PFSK-1 (cell line): Measurements from ENCODE around the gene FAM131B.

Experiments used
- FOXP2 ChIP-seq: optimal IDR thresholded peaks from 2 replicates; pipeline ENCODE3; 2011; ENCODE audit warnings: borderline replicate concordance, control low read depth, inconsistent platforms; ENCODE audit not compliant: insufficient read depth; ENCODE audit errors: extremely low read length, extremely low read depth
- POLR2AphosphoS5 ChIP-seq: IDR thresholded peaks from 2 replicates; pipeline ENCODE4 v1.6.1; 2012; ENCODE audit warnings: low read depth, mild to moderate bottlenecking, control low read depth, low read length, moderate library complexity
- SIN3A ChIP-seq: IDR thresholded peaks from 2 replicates; pipeline ENCODE4 v1.6.1; 2012; ENCODE audit warnings: mild to moderate bottlenecking, low read length, moderate library complexity, borderline replicate concordance; ENCODE audit not compliant: insufficient read depth
- TAF1 ChIP-seq: IDR thresholded peaks from 2 replicates; pipeline ENCODE4 v1.6.1; 2012; ENCODE audit warnings: low read length, control low read depth, borderline replicate concordance; ENCODE audit not compliant: insufficient read depth
- TF ChIP-seq, protein P1 (sequence below), 2 experiments: IDR thresholded peaks; 2 replicates each; pipeline versions ENCODE4 v1.6.1 to v1.8.0; 2011 to 2012; ENCODE audit warnings: low read depth in 2 of 2, low read length in 2 of 2, control low read depth in 1 of 2, inconsistent platforms in 1 of 2, mild to moderate bottlenecking in 1 of 2, moderate library complexity in 1 of 2; ENCODE audit not compliant: insufficient read depth in 1 of 2

Gene FAM131B

DNA sequence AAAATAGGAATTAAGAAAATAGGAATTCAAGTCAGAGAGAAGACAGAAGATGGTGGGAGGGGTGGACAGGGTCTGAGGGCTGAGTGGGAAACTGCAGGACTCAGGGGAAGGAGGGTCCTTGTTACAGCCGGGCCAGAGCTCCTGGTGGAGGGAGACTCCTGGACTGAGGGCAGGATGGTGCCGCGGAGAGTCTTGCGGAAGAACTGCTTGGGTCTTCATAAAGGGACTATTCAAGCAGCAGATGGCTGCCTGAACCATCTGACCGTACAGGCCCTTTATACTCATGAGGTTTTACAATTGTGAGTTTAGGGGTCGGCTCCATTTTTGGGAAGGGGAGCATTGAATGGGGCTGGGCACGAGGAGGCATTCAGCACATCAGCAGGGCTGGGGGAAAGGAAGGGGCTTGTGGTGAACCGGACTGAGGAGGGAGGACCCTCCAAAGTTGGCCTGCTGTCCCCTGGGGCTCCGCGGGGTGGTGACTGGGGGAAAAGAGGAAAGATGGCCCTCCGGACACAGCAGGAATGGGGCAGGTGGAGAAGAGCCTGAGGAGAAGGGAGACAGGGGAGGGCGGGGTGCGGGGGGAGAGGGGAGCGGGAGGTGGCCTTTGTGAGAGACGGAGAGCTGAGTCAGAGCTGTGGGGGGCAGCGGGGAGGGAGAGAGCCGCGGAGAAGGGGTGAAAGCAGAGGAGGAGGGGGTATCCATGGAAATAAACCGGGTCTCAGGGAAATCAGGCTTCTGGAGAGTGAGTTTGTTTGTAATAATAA, 1.5 kb downstream of the FAM131B start:
- TF ChIP-seq FOXP2 (no peak), SIN3A (no peak), POLR2AphosphoS5 (no peak), TAF1 (no peak)
- TF ChIP-seq, protein P1, sequence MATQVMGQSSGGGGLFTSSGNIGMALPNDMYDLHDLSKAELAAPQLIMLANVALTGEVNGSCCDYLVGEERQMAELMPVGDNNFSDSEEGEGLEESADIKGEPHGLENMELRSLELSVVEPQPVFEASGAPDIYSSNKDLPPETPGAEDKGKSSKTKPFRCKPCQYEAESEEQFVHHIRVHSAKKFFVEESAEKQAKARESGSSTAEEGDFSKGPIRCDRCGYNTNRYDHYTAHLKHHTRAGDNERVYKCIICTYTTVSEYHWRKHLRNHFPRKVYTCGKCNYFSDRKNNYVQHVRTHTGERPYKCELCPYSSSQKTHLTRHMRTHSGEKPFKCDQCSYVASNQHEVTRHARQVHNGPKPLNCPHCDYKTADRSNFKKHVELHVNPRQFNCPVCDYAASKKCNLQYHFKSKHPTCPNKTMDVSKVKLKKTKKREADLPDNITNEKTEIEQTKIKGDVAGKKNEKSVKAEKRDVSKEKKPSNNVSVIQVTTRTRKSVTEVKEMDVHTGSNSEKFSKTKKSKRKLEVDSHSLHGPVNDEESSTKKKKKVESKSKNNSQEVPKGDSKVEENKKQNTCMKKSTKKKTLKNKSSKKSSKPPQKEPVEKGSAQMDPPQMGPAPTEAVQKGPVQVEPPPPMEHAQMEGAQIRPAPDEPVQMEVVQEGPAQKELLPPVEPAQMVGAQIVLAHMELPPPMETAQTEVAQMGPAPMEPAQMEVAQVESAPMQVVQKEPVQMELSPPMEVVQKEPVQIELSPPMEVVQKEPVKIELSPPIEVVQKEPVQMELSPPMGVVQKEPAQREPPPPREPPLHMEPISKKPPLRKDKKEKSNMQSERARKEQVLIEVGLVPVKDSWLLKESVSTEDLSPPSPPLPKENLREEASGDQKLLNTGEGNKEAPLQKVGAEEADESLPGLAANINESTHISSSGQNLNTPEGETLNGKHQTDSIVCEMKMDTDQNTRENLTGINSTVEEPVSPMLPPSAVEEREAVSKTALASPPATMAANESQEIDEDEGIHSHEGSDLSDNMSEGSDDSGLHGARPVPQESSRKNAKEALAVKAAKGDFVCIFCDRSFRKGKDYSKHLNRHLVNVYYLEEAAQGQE (IDR thresholded peaks at IDR 0.05; ENCODE audit: insufficient read depth in 1 of 2, low read depth in 2 of 2, low read length in 2 of 2) = no peak

DNA sequence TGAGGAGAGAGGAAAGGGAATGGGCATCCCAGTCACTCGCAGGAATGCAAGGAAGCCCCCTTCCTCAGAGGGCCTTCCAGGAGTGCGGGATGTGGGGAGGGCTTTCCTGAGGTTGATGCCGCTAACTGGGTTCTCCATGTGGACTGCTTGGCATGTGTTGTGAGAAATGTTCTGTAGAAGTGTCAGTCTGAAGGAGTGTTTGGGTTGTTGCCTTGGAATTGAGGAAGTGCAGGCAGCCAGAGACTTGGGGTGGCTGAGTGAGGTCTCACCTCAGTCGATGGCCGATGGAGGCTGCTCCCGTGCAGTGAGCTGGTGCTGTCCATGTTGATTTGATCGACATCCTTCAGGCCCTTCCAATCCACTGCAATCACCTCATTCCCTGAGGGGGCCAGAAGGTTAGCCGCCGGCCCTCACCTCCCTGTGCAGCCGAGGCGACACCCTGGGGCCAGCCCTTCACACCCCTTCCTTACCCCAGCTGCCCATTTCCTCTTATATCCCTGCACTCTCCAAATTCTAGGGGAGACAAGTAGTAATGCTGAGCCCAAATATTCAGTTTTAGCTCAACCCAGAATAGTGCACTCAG, 2.7 kb downstream of the FAM131B start:
- TF ChIP-seq POLR2AphosphoS5 (no peak), TAF1 (no peak), FOXP2 (no peak), SIN3A (no peak)
- TF ChIP-seq, protein P1 (IDR thresholded peaks at IDR 0.05; ENCODE audit: insufficient read depth in 1 of 2, low read depth in 2 of 2, low read length in 2 of 2) = no peak

DNA sequence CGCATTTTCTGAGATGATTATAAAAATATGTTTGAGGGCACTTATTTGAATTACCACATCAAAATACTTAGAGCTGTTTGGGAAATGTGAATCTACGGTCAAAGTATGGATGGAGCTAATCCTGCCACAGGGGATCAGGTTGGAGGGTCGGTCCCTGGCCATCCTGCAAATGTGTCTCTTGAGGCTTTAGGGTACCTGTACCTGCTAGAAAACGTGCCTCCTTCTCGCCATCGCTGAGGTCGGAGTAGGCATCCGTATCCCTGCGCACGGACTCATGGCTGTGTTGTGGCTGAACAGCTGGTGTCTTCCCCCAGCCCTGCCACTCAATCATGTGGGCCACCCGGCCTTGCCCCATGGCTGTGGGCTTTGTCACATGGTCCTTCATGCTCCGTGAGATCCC, 3.9 kb downstream of the FAM131B start:
- no peak for TF ChIP-seq TAF1
- TF ChIP-seq, protein P1 (IDR thresholded peaks at IDR 0.05; ENCODE audit: insufficient read depth in 1 of 2, low read depth in 2 of 2, low read length in 2 of 2) = no peak
- TF ChIP-seq POLR2AphosphoS5 = no peak
- TF ChIP-seq SIN3A = no peak
- TF ChIP-seq FOXP2 = no peak

GRCh38 chr7:143356414-143357050, 6.0 kb downstream of the FAM131B start:
- TF ChIP-seq, protein P1 (IDR thresholded peaks at IDR 0.05; ENCODE audit: insufficient read depth in 1 of 2, low read depth in 2 of 2, low read length in 2 of 2) = no peak
- TF ChIP-seq TAF1 (no peak), SIN3A (no peak), POLR2AphosphoS5 (no peak), FOXP2 (no peak)
